DMS153 (cell line): Measurements from ENCODE around the gene SYNJ2.

Source experiments
- DNase-seq: peaks from one replicate; lab custom pipeline; 2025; lab: John Stamatoyannopoulos, UW

SYNJ2 gene

GRCh38 chr6:158077676-158078075 lies 96.0 kb downstream of the SYNJ2 start:
- DNase-seq, result no peak

- DNase-seq, result no peak
Measured at GRCh38 chr6:158078320-158078719, 96.7 kb downstream of the SYNJ2 start.

GRCh38 chr6:158080849-158081656 lies 99.4 kb downstream of the SYNJ2 start:
- no peak for DNase-seq

- DNase-seq, result no peak
Measured at GRCh38 chr6:158081657-158081935, 99.9 kb downstream of the SYNJ2 start.

- no peak for DNase-seq
Measured at GRCh38 chr6:158083455-158084325, 102.0 kb downstream of the SYNJ2 start.

GRCh38 chr6:158085261-158086053 lies 103.8 kb downstream of the SYNJ2 start:
- DNase-seq, result no peak

GRCh38 chr6:158086054-158086503 lies 104.4 kb downstream of the SYNJ2 start:
- DNase-seq, result no peak

- no peak for DNase-seq
Measured at GRCh38 chr6:158086504-158087223, 105.0 kb downstream of the SYNJ2 start.

- no peak for DNase-seq
Measured at GRCh38 chr6:158087224-158087867, 105.7 kb downstream of the SYNJ2 start.

GRCh38 chr6:158092806-158093205 lies 111.1 kb downstream of the SYNJ2 start:
- no peak for DNase-seq

- no peak for DNase-seq
Measured at GRCh38 chr6:158095031-158095430, 113.4 kb downstream of the SYNJ2 start.

- no peak for DNase-seq
Measured at GRCh38 chr6:158095671-158096070, 114.0 kb downstream of the SYNJ2 start.

GRCh38 chr6:158103228-158103627 lies 121.6 kb downstream of the SYNJ2 start:
- no peak for DNase-seq

GRCh38 chr6:158104696-158105095 lies 123.0 kb downstream of the SYNJ2 start:
- no peak for DNase-seq

- no peak for DNase-seq
Measured at GRCh38 chr6:158109748-158110147, 128.1 kb downstream of the SYNJ2 start.

GRCh38 chr6:158110986-158111385 lies 129.3 kb downstream of the SYNJ2 start:
- no peak for DNase-seq

- DNase-seq, result no peak
Measured at GRCh38 chr6:158111987-158112386, 130.3 kb downstream of the SYNJ2 start.

- no peak for DNase-seq
Measured at GRCh38 chr6:158113802-158114201, 132.1 kb downstream of the SYNJ2 start.

GRCh38 chr6:158115102-158115501 lies 133.4 kb downstream of the SYNJ2 start:
- no peak for DNase-seq

GRCh38 chr6:158115508-158115907 lies 133.8 kb downstream of the SYNJ2 start:
- no peak for DNase-seq

- DNase-seq, result no peak
Measured at GRCh38 chr6:158118886-158119285, 137.2 kb downstream of the SYNJ2 start.
